Tibial artery (tissue), 4 donors: ENCODE results near the gene ATF4.
"Not testable (repeated sequence)": the region's sequence is repeated elsewhere in the genome, so short reads cannot be mapped to it uniquely, and the experiment has no call there.

Experiments
- DNase-seq, 2 donors: peaks; one replicate each; pipeline ENCODE4 v3.0.0-alpha.2; 2019
- H3K27ac ChIP-seq, 2 donors: fragments of 200-600 bp; sonication (generic) in 1 of 2; 1 replicate in 1 of 2; 2 replicates in 1 of 2; pipeline ENCODE4 v1.5.1; 2018 to 2019; ENCODE audit warnings: mild to moderate bottlenecking in 1 of 2
- H3K27me3 ChIP-seq, 2 donors: fragments of 200-600 bp; sonication (generic) in 1 of 2; one replicate each; pipeline versions ENCODE4 v1.5.1 to v1.6.0; 2016 to 2019
- H3K36me3 ChIP-seq, 3 donors: fragments of 200-600 bp; sonication (generic) in 2 of 3; one replicate each; pipeline ENCODE4 v1.5.1; 2016 to 2019; ENCODE audit warnings: mild to moderate bottlenecking in 2 of 3
- H3K4me1 ChIP-seq, 4 donors: fragments of 200-600 bp; sonication (generic) in 2 of 4; 1 replicate in 3 of 4; 2 replicates in 1 of 4; pipeline ENCODE4 v1.5.1; 2016 to 2019
- H3K4me3 ChIP-seq, 2 donors: fragments of 200-600 bp; sonication (generic) in 1 of 2; 1 replicate in 1 of 2; 2 replicates in 1 of 2; pipeline ENCODE4 v1.5.1; 2018 to 2019; ENCODE audit warnings: mild to moderate bottlenecking in 2 of 2
- H3K9me3 ChIP-seq, 3 donors: fragments of 200-600 bp; sonication (generic) in 1 of 3; one replicate each; pipeline ENCODE4 v1.5.1; 2016 to 2019
- CTCF ChIP-seq, 2 experiments: fragments of 200-600 bp in 1 of 2; fragments of 450-650 bp in 1 of 2; IDR thresholded peaks; one replicate each; pipeline ENCODE4 v1.5.1; 2017 to 2019; ENCODE audit warnings: antibody characterized with exemption in 2 of 2, mild to moderate bottlenecking in 1 of 2, moderate library complexity in 1 of 2
- intact Hi-C: fragments of 100-400 bp; cut with DNase I; formaldehyde crosslinking; loops from one replicate; pipeline ENCODE4 v1.15.0; 2023; ENCODE audit warnings: low total_unique reads

ATF4 gene

GRCh38 chr22:39504071-39504470, 16.3 kb upstream of the ATF4 start:
- peaks cover 0 to 36% (median 28%) of the 10 kb centered on the region in 4 donors for H3K4me1 ChIP-seq
- no peak overlapping the region for H3K4me3 ChIP-seq
- no peak for TF ChIP-seq CTCF (IDR thresholded peaks at IDR 0.05)
- no peak for DNase-seq
- peaks cover 28 to 54% (median 31%) of the 10 kb centered on the region in 3 donors for H3K36me3 ChIP-seq
- intact Hi-C loops: loop anchor here (5.0 kb wide), 1 partner anchor 102 kb away; no protein-coding TSS in a partner anchor
- H3K27ac ChIP-seq: no peak overlapping the region
- H3K9me3 ChIP-seq: no peaks in the 10 kb centered on the region
- no peaks in the 10 kb centered on the region for H3K27me3 ChIP-seq

- Histone ChIP-seq H3K36me3 (peaks cover 39 to 84% (median 55%) of the 10 kb centered on the region in 3 donors), H3K4me1 (peaks cover 0 to 25% (median 17%) of the 10 kb centered on the region in 4 donors)
- DNase-seq, H3K27me3 ChIP-seq, H3K9me3 ChIP-seq, intact Hi-C loops, H3K4me3 ChIP-seq, H3K27ac ChIP-seq: not testable (repeated sequence)
These were observed 13.3 kb upstream of the ATF4 start for GRCh38 chr22:39507021-39507420.

GRCh38 chr22:39508393-39508792, 12.0 kb upstream of the ATF4 start:
- Histone ChIP-seq H3K27ac (no peak overlapping the region), H3K4me1 (peaks cover 0 to 18% (median 10%) of the 10 kb centered on the region in 4 donors), H3K27me3 (no peaks in the 10 kb centered on the region), H3K36me3 (peaks cover 53 to 97% (median 68%) of the 10 kb centered on the region in 3 donors), H3K4me3 (no peak overlapping the region), H3K9me3 (no peaks in the 10 kb centered on the region)
- intact Hi-C loops: no loop called here
- TF ChIP-seq CTCF (IDR thresholded peaks at IDR 0.05): no peak
- DNase-seq: no peak

GRCh38 chr22:39510529-39511149, 9.7 kb upstream of the ATF4 start:
- DNase-seq: no peak
- intact Hi-C loops: loop anchor here (10.0 kb wide), 1 partner anchor 336 kb away; no protein-coding TSS in a partner anchor

GRCh38 chr22:39511226-39511625, 9.1 kb upstream of the ATF4 start:
- H3K4me1 ChIP-seq: no peaks in the 10 kb centered on the region
- intact Hi-C loops: loop anchor here (10.0 kb wide), 1 partner anchor 336 kb away; no protein-coding TSS in a partner anchor
- no peak for TF ChIP-seq CTCF (IDR thresholded peaks at IDR 0.05)
- no peaks in the 10 kb centered on the region for H3K27me3 ChIP-seq
- no peak overlapping the region for H3K4me3 ChIP-seq
- no peak for DNase-seq
- peaks cover 61 to 100% (median 65%) of the 10 kb centered on the region in 3 donors for H3K36me3 ChIP-seq
- no peak overlapping the region for H3K27ac ChIP-seq
- H3K9me3 ChIP-seq: no peaks in the 10 kb centered on the region

More at GRCh38 chr22:39510529-39511149, 9.7 kb upstream of the ATF4 start:
- TF ChIP-seq CTCF (IDR thresholded peaks at IDR 0.05): no peak
- H3K36me3 ChIP-seq: peaks cover 55 to 100% (median 71%) of the 10 kb centered on the region in 3 donors
- H3K9me3 ChIP-seq: no peaks in the 10 kb centered on the region
- no peaks in the 10 kb centered on the region for H3K4me1 ChIP-seq
- H3K4me3 ChIP-seq: no peak overlapping the region
- no peak overlapping the region for H3K27ac ChIP-seq
- H3K27me3 ChIP-seq: no peaks in the 10 kb centered on the region

- no peak overlapping the region for H3K27ac ChIP-seq
- intact Hi-C loops: loop anchor here (10.0 kb wide), 1 partner anchor 337 kb away; no protein-coding TSS in a partner anchor
- H3K4me1 ChIP-seq: no peaks in the 10 kb centered on the region
- no peak for DNase-seq
- no peaks in the 10 kb centered on the region for H3K27me3 ChIP-seq
- no peaks in the 10 kb centered on the region for H3K9me3 ChIP-seq
- peaks cover 58 to 99% (median 61%) of the 10 kb centered on the region in 3 donors for H3K36me3 ChIP-seq
- H3K4me3 ChIP-seq: no peak overlapping the region
- TF ChIP-seq CTCF (IDR thresholded peaks at IDR 0.05): no peak
These were observed 8.3 kb upstream of the ATF4 start for GRCh38 chr22:39512026-39512425.
